Fibroblast of gingiva (primary cell): ENCODE results near the gene DMXL1.

Source experiments
- DNase-seq: peaks from one replicate; pipeline ENCODE4 v3.0.0-alpha.2; 2011; ENCODE audit warnings: low read depth

The DMXL1 gene

DNA sequence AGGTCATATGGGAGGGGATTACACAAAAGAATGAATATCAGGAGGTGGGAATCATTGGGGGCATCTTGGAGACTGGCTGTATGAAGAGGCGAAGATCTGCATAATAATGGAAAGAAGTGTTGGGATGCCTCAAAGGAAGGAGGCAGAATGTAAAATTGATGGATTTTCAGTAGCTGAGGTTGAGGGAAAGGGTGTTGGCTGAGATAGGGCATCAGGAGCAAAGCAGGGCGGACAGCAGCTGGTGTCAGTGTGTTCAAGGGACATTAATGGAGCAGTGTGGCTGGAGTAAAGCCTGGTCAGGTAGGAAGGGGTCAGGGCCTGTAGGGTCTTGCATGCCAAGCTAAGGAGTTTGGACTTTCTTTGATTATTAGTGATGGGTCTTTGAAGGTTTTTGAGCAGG is 219.7 kb downstream of the DMXL1 start:
- no peak for DNase-seq

GRCh38 chr5:119291056-119291455 is 220.2 kb downstream of the DMXL1 start:
- no peak for DNase-seq

- DNase-seq, result no peak
Measured at GRCh38 chr5:119291877-119292276, 221.0 kb downstream of the DMXL1 start.

DNA sequence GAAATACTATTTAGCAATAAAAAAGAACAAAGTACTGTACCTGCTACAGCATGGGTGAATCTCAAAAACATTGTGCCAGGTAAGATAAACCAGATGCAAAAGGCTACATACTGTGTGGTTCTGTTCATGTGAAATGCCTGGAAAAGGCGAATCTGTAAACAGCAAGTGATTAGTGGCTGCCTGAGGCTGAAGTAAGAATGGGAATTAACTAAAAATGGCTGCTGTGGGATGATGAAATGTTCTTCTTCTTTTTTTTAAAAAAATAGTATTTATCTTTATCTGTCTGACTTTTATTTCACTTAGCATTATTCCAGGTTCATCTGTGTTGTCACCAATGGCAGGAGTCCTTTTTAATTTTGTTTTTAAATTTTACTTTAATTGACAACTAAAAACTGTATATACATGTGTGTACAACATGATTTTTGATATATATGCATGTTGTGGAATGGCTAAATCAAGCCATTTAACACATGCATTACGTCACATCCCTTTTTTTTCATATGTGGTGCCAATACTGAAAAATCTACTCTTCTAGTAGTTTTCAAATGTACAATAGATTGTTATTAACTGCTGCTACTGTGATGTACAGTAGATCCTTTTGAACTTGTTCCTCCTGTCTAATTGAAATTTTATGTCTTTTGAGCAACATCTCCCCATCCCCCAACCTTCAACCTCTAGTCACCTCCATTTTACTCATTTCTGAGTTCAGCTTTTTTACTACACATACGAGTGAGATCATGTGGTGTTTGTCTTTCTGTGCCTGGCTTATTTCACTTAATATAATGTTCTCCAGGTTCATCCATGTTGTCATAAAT is 222.0 kb downstream of the DMXL1 start:
- DNase-seq, result no peak

- DNase-seq, result no peak
Measured at GRCh38 chr5:119293516-119293829, 222.6 kb downstream of the DMXL1 start.
